Measurements from ENCODE around the gene CCDC86.

Gene CCDC86

GRCh38 chr11:60879104-60879503 is 37.2 kb downstream of the CCDC86 start:
- intact Hi-C loops (cut with DNase I), result no loop called here
- DNase-seq, result no peak

GRCh38 chr11:60879971-60880588 is 38.2 kb downstream of the CCDC86 start:
- DNase-seq, result no peak

GRCh38 chr11:60880643-60881282 is 38.9 kb downstream of the CCDC86 start:
- intact Hi-C loops (cut with DNase I), result no loop called here
- DNase-seq, result no peak

More at GRCh38 chr11:60879971-60880588, 38.2 kb downstream of the CCDC86 start:
- intact Hi-C loops (cut with DNase I), result no loop called here

- intact Hi-C loops (cut with DNase I), result loop anchor here (1.0 kb wide), 1 partner anchor 56 kb away; no protein-coding TSS in a partner anchor
- DNase-seq, result peak in 3 of 10 donors; percentile 38 to 89 (median 55)
Observed at GRCh38 chr11:60887556-60887955, 45.6 kb downstream of the CCDC86 start.

- intact Hi-C loops (cut with DNase I), result loop anchor here (10.0 kb wide), 1 partner anchor 115 kb away; no protein-coding TSS in a partner anchor
- no peak for DNase-seq
Observed at GRCh38 chr11:60889869-60890311, 48.0 kb downstream of the CCDC86 start.

GRCh38 chr11:60890696-60891095 is 48.8 kb downstream of the CCDC86 start:
- no peak for DNase-seq
- intact Hi-C loops (cut with DNase I), result loop anchor here (10.0 kb wide), 1 partner anchor 116 kb away; no protein-coding TSS in a partner anchor

GRCh38 chr11:60891103-60891741 is 49.3 kb downstream of the CCDC86 start:
- intact Hi-C loops (cut with DNase I), result loop anchor here (10.0 kb wide), 1 partner anchor 116 kb away; no protein-coding TSS in a partner anchor
- DNase-seq, result no peak

GRCh38 chr11:60895687-60896086 is 53.8 kb downstream of the CCDC86 start:
- no peak for DNase-seq
- intact Hi-C loops (cut with DNase I), result loop anchor here (10.0 kb wide), 1 partner anchor 121 kb away; no protein-coding TSS in a partner anchor

- intact Hi-C loops (cut with DNase I), result loop anchor here (10.0 kb wide), 1 partner anchor 123 kb away; no protein-coding TSS in a partner anchor
- DNase-seq, result no peak
Observed at GRCh38 chr11:60897496-60897895, 55.6 kb downstream of the CCDC86 start.

- no peak for DNase-seq
- intact Hi-C loops (cut with DNase I), result loop anchor here (1.0 to 10.0 kb wide), 2 partner anchors 68 to 124 kb away; no protein-coding TSS in a partner anchor
Observed at GRCh38 chr11:60899046-60899936, 57.4 kb downstream of the CCDC86 start.

- DNase-seq, result no peak
- intact Hi-C loops (cut with DNase I), result loop anchor here (1.0 to 10.0 kb wide), 2 partner anchors 69 to 125 kb away; no protein-coding TSS in a partner anchor
Observed at GRCh38 chr11:60899977-60900376, 58.1 kb downstream of the CCDC86 start.

All from posterior cingulate gyrus (tissue), 11 donors.